G401.6 (cell line): ENCODE measurements around the gene AR.

ENCODE experiments used
- FAIRE-seq: peaks from 2 replicates; lab custom pipeline; 2012; peaks lifted over from hg19 to GRCh38; lab: Jason Lieb, UNC

AR gene, protein sequence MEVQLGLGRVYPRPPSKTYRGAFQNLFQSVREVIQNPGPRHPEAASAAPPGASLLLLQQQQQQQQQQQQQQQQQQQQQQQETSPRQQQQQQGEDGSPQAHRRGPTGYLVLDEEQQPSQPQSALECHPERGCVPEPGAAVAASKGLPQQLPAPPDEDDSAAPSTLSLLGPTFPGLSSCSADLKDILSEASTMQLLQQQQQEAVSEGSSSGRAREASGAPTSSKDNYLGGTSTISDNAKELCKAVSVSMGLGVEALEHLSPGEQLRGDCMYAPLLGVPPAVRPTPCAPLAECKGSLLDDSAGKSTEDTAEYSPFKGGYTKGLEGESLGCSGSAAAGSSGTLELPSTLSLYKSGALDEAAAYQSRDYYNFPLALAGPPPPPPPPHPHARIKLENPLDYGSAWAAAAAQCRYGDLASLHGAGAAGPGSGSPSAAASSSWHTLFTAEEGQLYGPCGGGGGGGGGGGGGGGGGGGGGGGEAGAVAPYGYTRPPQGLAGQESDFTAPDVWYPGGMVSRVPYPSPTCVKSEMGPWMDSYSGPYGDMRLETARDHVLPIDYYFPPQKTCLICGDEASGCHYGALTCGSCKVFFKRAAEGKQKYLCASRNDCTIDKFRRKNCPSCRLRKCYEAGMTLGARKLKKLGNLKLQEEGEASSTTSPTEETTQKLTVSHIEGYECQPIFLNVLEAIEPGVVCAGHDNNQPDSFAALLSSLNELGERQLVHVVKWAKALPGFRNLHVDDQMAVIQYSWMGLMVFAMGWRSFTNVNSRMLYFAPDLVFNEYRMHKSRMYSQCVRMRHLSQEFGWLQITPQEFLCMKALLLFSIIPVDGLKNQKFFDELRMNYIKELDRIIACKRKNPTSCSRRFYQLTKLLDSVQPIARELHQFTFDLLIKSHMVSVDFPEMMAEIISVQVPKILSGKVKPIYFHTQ

GRCh38 chrX:67543818-67544217 lies at the start of gene AR:
TSS of gene AR (plus strand) at chrX:67544021. CDS start at chrX:67545147, 1,126 bp downstream.
- FAIRE-seq, result no peak

DNA sequence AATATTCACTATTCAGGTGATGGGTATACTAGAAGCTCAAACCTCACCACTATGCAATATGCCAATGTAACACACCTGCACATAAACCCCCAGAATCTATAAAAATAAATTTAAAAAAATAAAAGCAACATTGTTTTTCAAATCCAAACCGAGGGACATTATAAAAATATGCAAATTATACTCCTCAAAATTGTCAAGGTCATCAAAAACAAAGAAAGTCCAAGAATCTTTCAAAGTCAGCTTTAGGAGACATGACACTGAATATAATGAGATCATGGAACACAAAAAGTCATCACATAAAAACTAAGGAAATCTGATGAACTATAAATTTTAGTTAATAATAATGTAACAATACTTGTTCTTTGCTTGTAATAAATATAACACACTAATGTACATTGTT lies 43.2 kb upstream of the AR start:
- FAIRE-seq, result no peak

GRCh38 chrX:67503004-67503403 lies 40.8 kb upstream of the AR start:
- FAIRE-seq, result no peak

DNA sequence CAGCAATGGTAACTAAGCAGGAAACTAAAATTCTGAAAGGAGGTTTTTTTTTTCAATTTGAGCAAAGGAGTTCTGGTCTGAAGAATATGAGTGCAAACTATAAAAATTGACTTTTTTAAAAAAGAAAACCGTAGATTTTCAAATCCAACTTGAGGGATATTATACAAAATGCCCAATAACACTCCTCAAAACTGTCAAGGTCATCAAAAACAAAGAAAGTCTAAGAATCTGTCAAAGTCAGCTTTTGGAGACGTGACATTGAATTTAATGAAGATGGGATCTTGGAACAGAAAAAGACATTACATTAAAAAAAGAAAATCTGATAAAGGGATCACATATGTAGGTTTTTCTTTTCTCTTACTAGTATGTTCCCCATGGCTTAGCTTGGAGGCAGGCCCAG lies 40.4 kb upstream of the AR start:
- FAIRE-seq, result no peak

DNA sequence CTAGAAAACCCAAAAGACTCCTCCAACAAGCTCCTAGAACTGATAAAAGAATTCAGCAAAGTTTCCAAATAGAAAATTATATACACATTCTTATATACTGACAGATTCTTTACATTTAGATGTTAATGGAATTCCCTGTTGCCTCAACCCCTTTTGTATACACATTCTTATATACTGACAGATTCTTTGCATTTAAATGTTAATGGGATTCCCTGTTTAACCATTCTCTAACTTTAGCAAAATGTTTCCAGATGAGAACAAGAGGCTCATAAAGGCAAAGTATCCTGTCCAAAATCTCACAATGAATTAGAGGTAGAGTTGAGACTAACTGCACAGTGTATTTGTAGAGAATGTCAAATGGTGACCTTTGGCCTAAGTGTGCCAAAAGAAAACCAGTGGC lies 23.1 kb upstream of the AR start:
- FAIRE-seq, result no peak

DNA sequence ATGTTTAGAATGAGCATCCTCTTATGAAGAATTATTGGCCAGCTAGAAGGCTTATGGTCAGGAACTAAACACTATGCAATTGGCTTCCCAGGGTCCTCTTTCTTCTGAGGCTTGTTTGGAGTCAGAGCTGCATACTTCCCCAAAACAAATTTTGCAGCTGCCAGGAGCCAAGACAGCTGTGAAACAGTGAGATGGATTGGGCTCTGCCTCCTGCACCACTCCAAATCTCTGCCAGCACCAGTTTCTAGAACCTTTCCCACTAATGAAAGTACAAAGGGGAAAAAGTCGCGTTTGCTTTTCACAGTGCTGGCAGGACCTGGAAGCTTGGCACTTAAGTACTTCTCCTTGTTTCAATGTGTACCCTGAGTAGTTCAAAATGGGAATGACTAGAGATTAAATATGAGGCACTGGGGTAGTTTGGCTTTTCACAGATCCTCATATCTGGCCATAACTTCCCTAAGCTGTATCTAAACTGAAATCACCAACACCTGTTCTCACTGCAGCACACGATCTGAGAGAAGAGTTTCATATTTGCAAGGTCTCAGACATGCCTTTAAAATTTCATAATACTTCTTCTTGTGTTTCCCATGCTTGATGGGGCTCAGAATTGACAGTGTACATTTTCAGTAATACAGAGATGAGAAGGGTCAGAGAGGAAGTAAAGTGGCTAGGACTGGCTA lies 20.7 kb upstream of the AR start:
- FAIRE-seq, result no peak

- FAIRE-seq, result no peak
These were observed 19.9 kb upstream of the AR start for GRCh38 chrX:67523932-67524331.

- no peak for FAIRE-seq
These were observed 19.4 kb upstream of the AR start for GRCh38 chrX:67524428-67524827.

DNA sequence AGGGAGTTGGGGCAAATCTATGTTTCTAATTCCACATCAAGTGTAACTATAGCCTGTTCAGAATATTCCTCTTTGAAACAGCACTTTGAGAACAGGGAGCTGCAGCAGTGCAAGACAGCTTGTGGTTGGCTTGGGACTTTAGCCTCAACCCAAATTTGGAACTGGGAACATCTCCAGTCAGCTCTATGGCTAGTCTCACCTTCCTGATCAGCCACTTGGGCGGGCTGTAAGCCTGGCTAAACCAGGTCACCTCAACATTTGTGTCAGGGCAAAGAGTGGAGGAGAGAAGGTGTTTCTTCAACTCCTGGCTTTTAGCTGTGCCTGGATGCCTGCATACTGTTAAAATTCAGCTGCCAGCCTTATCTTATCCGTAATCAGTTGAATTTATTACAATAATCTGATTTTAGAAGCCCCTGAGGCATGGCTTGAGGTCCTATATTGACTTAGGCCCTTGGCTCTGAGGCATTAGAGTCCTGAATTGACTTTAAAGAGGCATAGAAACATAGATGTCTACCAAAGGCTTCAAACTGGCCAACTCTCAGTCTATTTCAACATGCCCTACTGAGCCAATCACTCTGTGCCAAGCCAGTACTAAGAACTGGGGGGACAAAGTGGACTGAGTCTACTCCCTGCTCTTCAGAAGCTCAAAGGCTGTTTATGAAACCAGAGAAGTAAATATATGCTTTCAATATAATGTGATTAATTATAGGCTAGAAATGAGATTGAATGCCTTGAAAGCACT lies 18.7 kb upstream of the AR start:
- FAIRE-seq, result no peak

GRCh38 chrX:67536564-67536963 lies 7.3 kb upstream of the AR start:
- no peak for FAIRE-seq

DNA sequence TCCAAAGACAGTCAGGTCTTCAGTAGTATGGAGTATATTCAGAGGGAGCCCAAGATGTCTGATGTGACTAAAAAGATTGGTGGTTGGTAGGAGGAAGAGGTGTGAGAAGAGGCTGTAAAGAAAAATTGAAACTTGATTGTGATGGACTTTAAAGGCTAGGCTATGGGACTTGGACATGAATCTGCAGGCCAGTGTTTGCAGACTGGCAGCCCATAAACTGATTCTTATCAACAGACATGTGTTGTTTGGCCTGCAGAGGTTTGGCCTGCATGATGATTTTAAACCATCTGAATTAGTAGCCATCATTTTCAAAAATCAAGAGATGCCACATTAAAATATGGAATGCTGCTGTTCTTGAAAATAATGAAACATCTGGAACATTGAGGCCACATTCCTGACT lies 5.4 kb upstream of the AR start:
- FAIRE-seq, result no peak

GRCh38 chrX:67544281-67545035 lies 637 bp downstream of the AR start:
- FAIRE-seq, result no peak

DNA sequence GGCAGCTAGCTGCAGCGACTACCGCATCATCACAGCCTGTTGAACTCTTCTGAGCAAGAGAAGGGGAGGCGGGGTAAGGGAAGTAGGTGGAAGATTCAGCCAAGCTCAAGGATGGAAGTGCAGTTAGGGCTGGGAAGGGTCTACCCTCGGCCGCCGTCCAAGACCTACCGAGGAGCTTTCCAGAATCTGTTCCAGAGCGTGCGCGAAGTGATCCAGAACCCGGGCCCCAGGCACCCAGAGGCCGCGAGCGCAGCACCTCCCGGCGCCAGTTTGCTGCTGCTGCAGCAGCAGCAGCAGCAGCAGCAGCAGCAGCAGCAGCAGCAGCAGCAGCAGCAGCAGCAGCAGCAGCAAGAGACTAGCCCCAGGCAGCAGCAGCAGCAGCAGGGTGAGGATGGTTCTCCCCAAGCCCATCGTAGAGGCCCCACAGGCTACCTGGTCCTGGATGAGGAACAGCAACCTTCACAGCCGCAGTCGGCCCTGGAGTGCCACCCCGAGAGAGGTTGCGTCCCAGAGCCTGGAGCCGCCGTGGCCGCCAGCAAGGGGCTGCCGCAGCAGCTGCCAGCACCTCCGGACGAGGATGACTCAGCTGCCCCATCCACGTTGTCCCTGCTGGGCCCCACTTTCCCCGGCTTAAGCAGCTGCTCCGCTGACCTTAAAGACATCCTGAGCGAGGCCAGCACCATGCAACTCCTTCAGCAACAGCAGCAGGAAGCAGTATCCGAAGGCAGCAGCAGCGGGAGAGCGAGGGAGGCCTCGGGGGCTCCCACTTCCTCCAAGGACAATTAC lies 1.4 kb downstream of the AR start:
- no peak for FAIRE-seq

DNA sequence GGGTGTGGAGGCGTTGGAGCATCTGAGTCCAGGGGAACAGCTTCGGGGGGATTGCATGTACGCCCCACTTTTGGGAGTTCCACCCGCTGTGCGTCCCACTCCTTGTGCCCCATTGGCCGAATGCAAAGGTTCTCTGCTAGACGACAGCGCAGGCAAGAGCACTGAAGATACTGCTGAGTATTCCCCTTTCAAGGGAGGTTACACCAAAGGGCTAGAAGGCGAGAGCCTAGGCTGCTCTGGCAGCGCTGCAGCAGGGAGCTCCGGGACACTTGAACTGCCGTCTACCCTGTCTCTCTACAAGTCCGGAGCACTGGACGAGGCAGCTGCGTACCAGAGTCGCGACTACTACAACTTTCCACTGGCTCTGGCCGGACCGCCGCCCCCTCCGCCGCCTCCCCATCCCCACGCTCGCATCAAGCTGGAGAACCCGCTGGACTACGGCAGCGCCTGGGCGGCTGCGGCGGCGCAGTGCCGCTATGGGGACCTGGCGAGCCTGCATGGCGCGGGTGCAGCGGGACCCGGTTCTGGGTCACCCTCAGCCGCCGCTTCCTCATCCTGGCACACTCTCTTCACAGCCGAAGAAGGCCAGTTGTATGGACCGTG lies 2.2 kb downstream of the AR start:
- FAIRE-seq, result no peak

DNA sequence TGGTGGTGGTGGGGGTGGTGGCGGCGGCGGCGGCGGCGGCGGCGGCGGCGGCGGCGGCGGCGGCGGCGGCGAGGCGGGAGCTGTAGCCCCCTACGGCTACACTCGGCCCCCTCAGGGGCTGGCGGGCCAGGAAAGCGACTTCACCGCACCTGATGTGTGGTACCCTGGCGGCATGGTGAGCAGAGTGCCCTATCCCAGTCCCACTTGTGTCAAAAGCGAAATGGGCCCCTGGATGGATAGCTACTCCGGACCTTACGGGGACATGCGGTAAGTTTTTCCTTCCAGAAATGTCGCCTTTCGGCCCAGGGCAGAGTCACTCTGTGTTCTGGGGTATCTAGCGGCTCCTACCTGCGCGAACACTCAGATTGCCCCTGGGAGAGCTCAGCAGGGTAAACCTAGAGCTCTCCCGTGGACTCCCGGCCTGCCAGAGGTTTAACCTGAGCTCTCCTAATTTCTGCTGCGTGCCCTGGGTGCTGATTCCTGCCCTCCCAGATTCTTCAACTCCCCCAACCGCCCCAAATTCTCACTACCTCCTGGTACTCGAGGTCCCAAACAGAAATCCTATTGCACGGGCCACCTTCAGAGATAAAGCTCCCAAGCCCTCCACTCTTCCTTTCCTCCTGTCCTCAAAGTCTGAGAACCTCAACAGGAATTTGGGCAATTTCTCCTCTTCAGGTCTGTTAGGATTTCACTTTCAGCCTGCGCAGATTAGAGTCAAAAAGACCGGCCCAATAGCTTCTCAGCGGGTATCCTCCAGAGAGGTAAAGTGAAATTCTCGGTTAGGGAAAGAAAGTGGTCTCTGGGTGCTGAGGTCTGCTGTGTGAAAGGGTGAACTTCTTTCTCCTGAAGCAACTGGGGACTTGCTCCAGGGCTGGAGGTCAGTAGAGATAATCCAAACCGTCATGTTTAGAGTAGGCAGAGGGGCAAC lies 2.9 kb downstream of the AR start:
- no peak for FAIRE-seq

DNA sequence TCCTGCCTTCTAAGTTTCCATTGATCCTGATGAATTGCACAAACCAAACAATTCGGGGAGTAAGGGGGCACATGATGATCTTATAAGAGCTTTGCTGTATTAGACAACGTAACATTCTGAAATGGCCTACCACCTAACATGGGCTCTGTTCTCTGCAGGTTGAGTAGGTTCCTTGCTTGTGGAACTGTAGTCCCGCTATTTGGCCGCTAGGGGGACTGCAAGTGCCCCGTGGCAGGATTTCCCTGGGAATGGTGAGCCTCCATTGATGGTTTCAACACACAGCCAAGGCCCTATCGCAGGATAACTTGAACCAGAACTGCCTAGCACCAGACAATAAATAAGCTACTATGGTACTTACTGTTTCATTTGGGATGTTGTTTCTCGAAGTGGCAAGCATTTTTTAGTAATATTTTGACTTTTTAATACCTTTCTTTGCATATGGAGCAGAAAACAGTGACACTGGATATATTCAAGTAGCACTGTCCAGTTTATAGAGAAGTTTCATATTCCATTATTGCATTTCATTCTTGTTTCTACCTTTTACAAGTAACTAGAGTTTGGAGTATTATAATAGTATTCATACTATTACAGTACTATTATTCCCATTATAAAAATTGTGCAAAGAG lies 11.9 kb downstream of the AR start:
- FAIRE-seq, result no peak

DNA sequence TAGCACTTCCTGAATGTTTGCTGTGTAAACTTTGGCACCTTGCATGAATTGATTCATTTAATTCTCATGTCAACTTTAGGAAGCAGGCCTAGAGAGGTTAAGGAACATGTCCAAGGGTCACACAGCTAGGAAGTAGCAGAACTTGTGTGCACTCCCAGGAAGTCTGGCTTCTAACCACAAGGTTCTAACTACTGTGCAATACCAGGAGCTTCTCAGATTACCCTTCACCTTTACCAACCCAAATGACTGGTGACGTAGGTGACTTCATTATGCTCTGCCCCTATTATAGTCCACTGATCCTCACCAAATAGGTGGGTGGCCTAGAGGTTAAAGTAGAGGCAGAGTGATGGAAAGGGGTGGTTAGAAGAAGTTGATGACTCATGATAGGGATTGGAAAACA lies 14.4 kb downstream of the AR start:
- FAIRE-seq, result no peak
